Thyroid gland (tissue), 4 donors: ENCODE measurements around the gene PLXNB1.

Experiments used
- POLR2A ChIP-seq, 2 donors: fragments of 450-650 bp; IDR thresholded peaks; one replicate each; pipeline ENCODE4 v1.6.1; 2017; ENCODE audit warnings: antibody characterized with exemption in 2 of 2, mild to moderate bottlenecking in 2 of 2, moderate library complexity in 1 of 2
- TF ChIP-seq, protein P1 (sequence below), 6 experiments: fragments of 200-600 bp in 3 of 6; fragments of 450-650 bp in 3 of 6; sonication (generic) in 3 of 6; IDR thresholded peaks; one replicate each; pipeline ENCODE4 v1.5.1; 2016 to 2019; ENCODE audit warnings: antibody characterized with exemption in 6 of 6, mild to moderate bottlenecking in 2 of 6, inconsistent platforms in 1 of 6, moderate library complexity in 1 of 6

DNA sequence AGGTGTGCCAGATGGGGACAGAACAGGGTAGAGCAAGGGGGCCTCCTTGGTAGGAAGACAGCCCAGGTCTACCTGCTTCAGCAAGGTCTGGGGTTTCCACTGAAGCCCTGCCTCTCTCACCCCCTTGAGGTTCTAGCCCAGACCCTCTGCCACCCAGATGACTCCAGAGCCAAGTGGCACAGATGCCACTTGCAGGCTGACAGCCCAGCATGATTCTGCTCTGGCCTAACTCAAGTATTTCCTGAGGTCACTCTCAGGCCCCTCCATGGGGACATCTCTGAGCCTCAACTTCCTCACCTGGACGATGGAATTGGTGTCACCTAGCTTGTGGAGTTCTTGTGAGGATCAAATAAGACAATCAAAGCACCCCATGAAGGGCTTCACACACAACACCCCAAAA, 23.9 kb downstream of the PLXNB1 start:
- TF ChIP-seq, protein P1, sequence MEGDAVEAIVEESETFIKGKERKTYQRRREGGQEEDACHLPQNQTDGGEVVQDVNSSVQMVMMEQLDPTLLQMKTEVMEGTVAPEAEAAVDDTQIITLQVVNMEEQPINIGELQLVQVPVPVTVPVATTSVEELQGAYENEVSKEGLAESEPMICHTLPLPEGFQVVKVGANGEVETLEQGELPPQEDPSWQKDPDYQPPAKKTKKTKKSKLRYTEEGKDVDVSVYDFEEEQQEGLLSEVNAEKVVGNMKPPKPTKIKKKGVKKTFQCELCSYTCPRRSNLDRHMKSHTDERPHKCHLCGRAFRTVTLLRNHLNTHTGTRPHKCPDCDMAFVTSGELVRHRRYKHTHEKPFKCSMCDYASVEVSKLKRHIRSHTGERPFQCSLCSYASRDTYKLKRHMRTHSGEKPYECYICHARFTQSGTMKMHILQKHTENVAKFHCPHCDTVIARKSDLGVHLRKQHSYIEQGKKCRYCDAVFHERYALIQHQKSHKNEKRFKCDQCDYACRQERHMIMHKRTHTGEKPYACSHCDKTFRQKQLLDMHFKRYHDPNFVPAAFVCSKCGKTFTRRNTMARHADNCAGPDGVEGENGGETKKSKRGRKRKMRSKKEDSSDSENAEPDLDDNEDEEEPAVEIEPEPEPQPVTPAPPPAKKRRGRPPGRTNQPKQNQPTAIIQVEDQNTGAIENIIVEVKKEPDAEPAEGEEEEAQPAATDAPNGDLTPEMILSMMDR (IDR thresholded peaks at IDR 0.05): no peak
- TF ChIP-seq POLR2A (IDR thresholded peaks at IDR 0.05): no peak
